Pancreas (tissue), 10 donors: ENCODE results near the gene USP3. TPM values are rescaled to one million over a fixed set of nuclear protein-coding genes. Genes with fewer than 3 reads are reported as not detected.

Source experiments
- ATAC-seq, 4 donors: fragments of 200-7000 bp; cut with Tn5 transposase; one replicate each; pipeline versions ENCODE4 v1.8.0 to v1.9.1; 2020; ENCODE audit warnings: mild to moderate bottlenecking in 4 of 4, moderate library complexity in 4 of 4
- DNase-seq, 6 donors: peaks; one replicate each; pipeline ENCODE4 v3.0.0-alpha.2; 2020
- FAIRE-seq: peaks from 2 replicates; lab custom pipeline; 2012; peaks lifted over from hg19 to GRCh38; lab: Jason Lieb, UNC
- H3K27ac ChIP-seq, 4 donors: fragments of 200-600 bp; sonication (generic); 1 replicate in 3 of 4; 2 replicates in 1 of 4; pipeline versions ENCODE4 v1.5.0 to v1.8.0; 2020
- H3K27me3 ChIP-seq, 4 donors: fragments of 200-600 bp; one replicate each; pipeline ENCODE4 v1.8.0; 2021
- H3K36me3 ChIP-seq, 3 donors: fragments of 200-600 bp; sonication (generic) in 1 of 3; one replicate each; pipeline versions ENCODE4 v1.5.0 to v1.8.0; 2020 to 2021
- H3K4me1 ChIP-seq, 3 donors: fragments of 200-600 bp; one replicate each; pipeline ENCODE4 v1.8.0; 2021
- H3K4me3 ChIP-seq, 4 donors: fragments of 200-600 bp; sonication (generic) in 2 of 4; one replicate each; pipeline versions ENCODE4 v1.5.0 to v1.8.0; 2020 to 2021
- H3K9me3 ChIP-seq, 4 donors: fragments of 200-600 bp; one replicate each; pipeline ENCODE4 v1.8.0; 2021
- CTCF ChIP-seq, 4 donors: fragments of 200-600 bp; sonication (generic) in 3 of 4; IDR thresholded peaks; one replicate each; pipeline versions ENCODE4 v1.5.0 to v1.8.0; 2021; ENCODE audit warnings: antibody characterized with exemption in 4 of 4
- WGBS, 2 donors: extraction: QIAGEN DNeasy Blood & Tissue Kit; methylation state at CpG; one replicate each; pipeline ENCODE4 v1.1.7; 2013; 5-methylcytosine and 5-hydroxymethylcytosine counted together
- intact Hi-C, 3 donors: fragments of 100-400 bp; cut with DNase I; formaldehyde crosslinking; loops; one replicate each; pipeline versions ENCODE4 v1.11.1 to v1.14.2; 2022
- polyA plus RNA-seq, 2 donors: library from polyadenylated mRNA; stranded (reverse); fragments of 200-250 nt; gene quantifications; one replicate each; pipeline ENCODE4 v1.2.3, GENCODE V29; 2013
- total RNA-seq, 6 donors: library from RNA; stranded (reverse); fragmentation: NEBNext Ultra II Directional in 4 of 6; extraction: Animal tissue kit (Norgen Biotek cat#: 25700) in 4 of 6; gene quantifications; one replicate each; pipeline versions ENCODE4 v1.2.1 to v1.2.4, GENCODE V29; 2021 to 2023
- donor health status: healthy with polysubstance abuse.
- donor health status: DM: no; HTN: no; CAD: no; lungs with moderate emphysema.
- donor health status: DM: no; HTN: no; CAD: no.
- donor health status: control.
- donor health status: control.
- donor health status: Bipolar disorder and iron deficiency.
- donor health status: DM: yes; HTN: yes; CAD: no.
- donor health status: DM: no; HTN: no; CAD: no.
- donor health status: DM: no; HTN: no; CAD: no.
- donor health status: DM: yes; HTN: yes; CAD: no.

Gene USP3
- total and polyA plus RNA-seq, 8 donors = 28.5 to 50.8 (median 41.2) TPM

- ATAC-seq (no peak), FAIRE-seq (no peak)
- peaks cover 0 to 23% (median 0%) of the 10 kb centered on the region in 3 donors for H3K36me3 ChIP-seq
Measured at GRCh38 chr15:63560741-63561448, 56.5 kb downstream of the USP3 start.

GRCh38 chr15:63564093-63564492 lies 59.7 kb downstream of the USP3 start:
- DNase-seq (no peak), ATAC-seq (no peak), FAIRE-seq (no peak)
- Histone ChIP-seq H3K9me3 (no peaks in the 10 kb centered on the region), H3K36me3 (peaks cover 0 to 13% (median 0%) of the 10 kb centered on the region in 3 donors), H3K27ac (no peak overlapping the region), H3K27me3 (no peaks in the 10 kb centered on the region), H3K4me3 (no peak overlapping the region), H3K4me1 (peaks cover 0 to 4% (median 2%) of the 10 kb centered on the region in 3 donors)
- WGBS, 2 donors = 31 to 46% methylated on average over 3 of the region's 3 CpGs
- TF ChIP-seq CTCF (IDR thresholded peaks at IDR 0.05) = no peak
- intact Hi-C loops = no loop called here

More at GRCh38 chr15:63560741-63561448, 56.5 kb downstream of the USP3 start:
- Histone ChIP-seq H3K27ac (no peak overlapping the region), H3K9me3 (no peaks in the 10 kb centered on the region), H3K27me3 (no peaks in the 10 kb centered on the region), H3K4me3 (no peak overlapping the region), H3K4me1 (peaks cover 0 to 5% (median 5%) of the 10 kb centered on the region in 3 donors)
- intact Hi-C loops = no loop called here
- TF ChIP-seq CTCF (IDR thresholded peaks at IDR 0.05) = no peak
- 95 to 96% methylated on average over 6 of the region's 6 CpGs for WGBS, 2 donors
- DNase-seq = no peak

GRCh38 chr15:63565536-63566186 lies 61.3 kb downstream of the USP3 start:
- Histone ChIP-seq H3K9me3 (no peaks in the 10 kb centered on the region), H3K4me1 (no peaks in the 10 kb centered on the region), H3K4me3 (no peak overlapping the region), H3K36me3 (peaks cover 0 to 23% (median 5%) of the 10 kb centered on the region in 3 donors), H3K27ac (no peak overlapping the region), H3K27me3 (no peaks in the 10 kb centered on the region)
- FAIRE-seq = no peak
- ATAC-seq = no peak
- no peak for DNase-seq
- intact Hi-C loops = no loop called here
- WGBS, 2 donors = 89 to 95% methylated on average over 2 of the region's 2 CpGs
- TF ChIP-seq CTCF (IDR thresholded peaks at IDR 0.05) = no peak

GRCh38 chr15:63572749-63573464 lies 68.5 kb downstream of the USP3 start:
- Histone ChIP-seq H3K27ac (no peak overlapping the region), H3K4me1 (no peaks in the 10 kb centered on the region), H3K36me3 (peaks cover 0 to 32% (median 5%) of the 10 kb centered on the region in 3 donors), H3K4me3 (no peak overlapping the region), H3K27me3 (no peaks in the 10 kb centered on the region), H3K9me3 (no peaks in the 10 kb centered on the region)
- WGBS, 2 donors = 44 to 51% methylated on average over 7 of the region's 7 CpGs
- DNase-seq (no peak), FAIRE-seq (no peak), ATAC-seq (peak in 2 of 4 donors; percentile 26 to 73)
- no peak for TF ChIP-seq CTCF (IDR thresholded peaks at IDR 0.05)
- intact Hi-C loops = no loop called here
